ENCODE measurements around the gene ADA.

The ADA gene

GRCh38 chr20:44688053-44688625 lies 36.6 kb upstream of the ADA start:
- Histone ChIP-seq H3K4me2 (ENCODE audit: low read length) (no peak overlapping the region), H3K79me2 (ENCODE audit: control insufficient read depth, low read length) (no peaks in the 10 kb centered on the region), H3K36me3 (ENCODE audit: control insufficient read depth, low read length) (no peaks in the 10 kb centered on the region), H3F3A (ENCODE audit: control insufficient read depth, insufficient read depth) (no peaks in the 10 kb centered on the region), H3K4me1 (ENCODE audit: control insufficient read depth, low read length) (peaks cover 7% of the 10 kb centered on the region), H3K9me3 (ENCODE audit: control insufficient read depth, insufficient read depth, low read length) (no peaks in the 10 kb centered on the region), H3K9me2 (replicated peaks; ENCODE audit: control insufficient read depth, low read length) (no peaks in the 10 kb centered on the region), H3K4me3 (ENCODE audit: low read length) (no peak overlapping the region), H3K27me3 (ENCODE audit: control insufficient read depth, low read length) (peaks cover 2% of the 10 kb centered on the region; the same call in 1 of the 2 replicates), H3K27ac (ENCODE audit: low read depth, low read length) (no peak overlapping the region), H4K20me1 (ENCODE audit: control insufficient read depth, insufficient read depth, low read depth, low read length) (no peaks in the 10 kb centered on the region)
- TF ChIP-seq EZH2phosphoT487 (IDR thresholded peaks at IDR 0.05; ENCODE audit: borderline replicate concordance, low read length), result no peak
- TF ChIP-seq CTCF (IDR thresholded peaks at IDR 0.05; ENCODE audit: low read depth, low read length, poor library complexity, severe bottlenecking), result no peak

GRCh38 chr20:44686934-44687333 lies 35.4 kb upstream of the ADA start:
- Histone ChIP-seq H3K27ac (ENCODE audit: low read depth, low read length) (no peak overlapping the region), H3K4me3 (ENCODE audit: low read length) (no peak overlapping the region), H3K27me3 (ENCODE audit: control insufficient read depth, low read length) (peaks cover 4% of the 10 kb centered on the region; the same call in 1 of the 2 replicates), H3F3A (ENCODE audit: control insufficient read depth, insufficient read depth) (no peaks in the 10 kb centered on the region), H3K79me2 (ENCODE audit: control insufficient read depth, low read length) (no peaks in the 10 kb centered on the region), H3K4me2 (ENCODE audit: low read length) (no peak overlapping the region), H4K20me1 (ENCODE audit: control insufficient read depth, insufficient read depth, low read depth, low read length) (no peaks in the 10 kb centered on the region), H3K4me1 (ENCODE audit: control insufficient read depth, low read length) (peaks cover 7% of the 10 kb centered on the region), H3K9me3 (ENCODE audit: control insufficient read depth, insufficient read depth, low read length) (no peaks in the 10 kb centered on the region), H3K9me2 (replicated peaks; ENCODE audit: control insufficient read depth, low read length) (no peaks in the 10 kb centered on the region), H3K36me3 (ENCODE audit: control insufficient read depth, low read length) (no peaks in the 10 kb centered on the region)
- TF ChIP-seq EZH2phosphoT487 (IDR thresholded peaks at IDR 0.05; ENCODE audit: borderline replicate concordance, low read length) (no peak), CTCF (IDR thresholded peaks at IDR 0.05; ENCODE audit: low read depth, low read length, poor library complexity, severe bottlenecking) (no peak)

GRCh38 chr20:44684047-44684967 lies 32.8 kb upstream of the ADA start:
- Histone ChIP-seq H3K79me2 (ENCODE audit: control insufficient read depth, low read length) (no peaks in the 10 kb centered on the region), H4K20me1 (ENCODE audit: control insufficient read depth, insufficient read depth, low read depth, low read length) (no peaks in the 10 kb centered on the region), H3K27ac (ENCODE audit: low read depth, low read length) (no peak overlapping the region), H3K36me3 (ENCODE audit: control insufficient read depth, low read length) (no peaks in the 10 kb centered on the region), H3K9me3 (ENCODE audit: control insufficient read depth, insufficient read depth, low read length) (no peaks in the 10 kb centered on the region), H3K27me3 (ENCODE audit: control insufficient read depth, low read length) (peaks cover 5% of the 10 kb centered on the region; the same call in 1 of the 2 replicates), H3K4me3 (ENCODE audit: low read length) (no peak overlapping the region), H3K9me2 (replicated peaks; ENCODE audit: control insufficient read depth, low read length) (no peaks in the 10 kb centered on the region), H3K4me2 (ENCODE audit: low read length) (no peak overlapping the region), H3F3A (ENCODE audit: control insufficient read depth, insufficient read depth) (no peaks in the 10 kb centered on the region), H3K4me1 (ENCODE audit: control insufficient read depth, low read length) (peaks cover 7% of the 10 kb centered on the region)
- TF ChIP-seq CTCF (IDR thresholded peaks at IDR 0.05; ENCODE audit: low read depth, low read length, poor library complexity, severe bottlenecking) (no peak), EZH2phosphoT487 (IDR thresholded peaks at IDR 0.05; ENCODE audit: borderline replicate concordance, low read length) (no peak)

All from DOHH2 (cell line).